Transverse colon (tissue), 4 donors: ENCODE data around the gene ASAH2. TPM values are rescaled to one million over a fixed set of nuclear protein-coding genes. Genes with fewer than 3 reads are reported as not detected.

Source experiments
- DNase-seq: peaks from one replicate; pipeline ENCODE4 v3.0.0-alpha.2; 2019
- H3K27ac ChIP-seq, 4 donors: fragments of 200-600 bp; sonication (generic); 2 replicates each; pipeline ENCODE4 v1.5.1; 2016 to 2018; ENCODE audit warnings: inconsistent platforms in 4 of 4
- H3K27me3 ChIP-seq: fragments of 200-600 bp; sonication (generic); 2 replicates; pipeline ENCODE4 v1.5.1; 2017; ENCODE audit warnings: inconsistent platforms
- H3K36me3 ChIP-seq, 4 donors: fragments of 200-600 bp; sonication (generic); 2 replicates each; pipeline ENCODE4 v1.5.1; 2017 to 2019; ENCODE audit warnings: inconsistent platforms in 4 of 4
- H3K4me1 ChIP-seq, 4 donors: fragments of 200-600 bp; sonication (generic); 2 replicates each; pipeline ENCODE4 v1.5.1; 2017 to 2020; ENCODE audit warnings: inconsistent platforms in 4 of 4
- H3K4me3 ChIP-seq, 4 donors: fragments of 200-600 bp; sonication (generic); 1 replicate in 1 of 4; 2 replicates in 3 of 4; pipeline versions ENCODE4 v1.5.1 to v1.6.1; 2017 to 2019; ENCODE audit warnings: inconsistent platforms in 4 of 4
- H3K9me3 ChIP-seq, 2 donors: fragments of 200-600 bp; sonication (generic); 2 replicates each; pipeline ENCODE4 v1.5.1; 2017 to 2019; ENCODE audit warnings: inconsistent platforms in 2 of 2
- CTCF ChIP-seq, 5 experiments: fragments of 200-600 bp in 3 of 5; fragments of 450-650 bp in 2 of 5; sonication (generic) in 3 of 5; IDR thresholded peaks; 1 replicate in 2 of 5; 2 replicates in 3 of 5; pipeline ENCODE4 v1.5.1; 2016 to 2017; ENCODE audit warnings: antibody characterized with exemption in 5 of 5, inconsistent platforms in 3 of 5, mild to moderate bottlenecking in 2 of 5, moderate library complexity in 1 of 5
- EP300 ChIP-seq: sonication (generic); formaldehyde crosslinking; IDR thresholded peaks from one replicate; pipeline ENCODE4 v1.6.1; 2017; ENCODE audit warnings: antibody characterized with exemption, low read depth
- POLR2A ChIP-seq: fragments of 450-650 bp; IDR thresholded peaks from one replicate; pipeline ENCODE4 v1.6.1; 2016; ENCODE audit warnings: antibody characterized with exemption, mild to moderate bottlenecking, moderate library complexity
- POLR2AphosphoS5 ChIP-seq, 3 donors: sonication (generic); formaldehyde crosslinking; IDR thresholded peaks; one replicate each; pipeline ENCODE4 v1.6.1; 2016; ENCODE audit warnings: antibody characterized with exemption in 3 of 3
- WGBS, 2 donors: methylation state at CpG; one replicate each; pipeline ENCODE4 v1.1.5; 2018; ENCODE audit warnings: low coverage in 1 of 2; 5-methylcytosine and 5-hydroxymethylcytosine counted together
- in situ Hi-C, 4 donors: fragments of 200-750 bp; cut with MboI; loops; one replicate each; pipeline versions ENCODE4 v1.15.0 to v1.15.1; 2017; ENCODE audit warnings: low sequenced_read_pairs in 3 of 4, low pct_ligation_motif_present in 1 of 4, low pct_unique_long_range_greater_than_20kb in 1 of 4
- intact Hi-C: fragments of 100-400 bp; cut with DNase I; formaldehyde crosslinking; loops from one replicate; pipeline ENCODE4 v1.15.1; 2023; ENCODE audit warnings: low total_unique reads
- total RNA-seq, 4 donors: library from RNA; depleted of rRNA; stranded (reverse); fragments of >200 nt; gene quantifications; one replicate each; pipeline ENCODE4 v1.1.0, GENCODE V29; 2016

Gene ASAH2
- total RNA-seq, 4 donors from 2014 or later, result 0.32 to 0.75 (median 0.40) TPM

- intact Hi-C loops (no loop called here), in situ Hi-C loops (no loop called here)
- Histone ChIP-seq H3K9me3 (no peaks in the 10 kb centered on the region), H3K4me3 (no peak overlapping the region), H3K27me3 (no peaks in the 10 kb centered on the region), H3K36me3 (no peaks in the 10 kb centered on the region), H3K4me1 (peaks cover 0 to 12% (median 6%) of the 10 kb centered on the region in 4 donors), H3K27ac (no peak overlapping the region)
- DNase-seq, result no peak
- WGBS, 2 donors, result 43 to 48% methylated on average over 1 to 2 of the region's 2 CpGs
- TF ChIP-seq POLR2AphosphoS5 (IDR thresholded peaks at IDR 0.05), result no peak
- no peak for TF ChIP-seq EP300
- TF ChIP-seq CTCF (IDR thresholded peaks at IDR 0.05), result no peak
- TF ChIP-seq POLR2A, result no peak
These were observed 9.5 kb upstream of the ASAH2 start for GRCh38 chr10:50260791-50261281.

GRCh38 chr10:50254479-50254878, 3.2 kb upstream of the ASAH2 start:
- TF ChIP-seq EP300, result no peak
- no peak for TF ChIP-seq CTCF (IDR thresholded peaks at IDR 0.05)
- no peak for TF ChIP-seq POLR2A
- no peak for TF ChIP-seq POLR2AphosphoS5 (IDR thresholded peaks at IDR 0.05)
- 45 to 74% methylated on average over 2 of the region's 2 CpGs for WGBS, 2 donors

GRCh38 chr10:50250096-50250854, 1.0 kb downstream of the ASAH2 start:
- intact Hi-C loops (no loop called here), in situ Hi-C loops (no loop called here)
- H3K9me3 ChIP-seq, result no peaks in the 10 kb centered on the region
- TF ChIP-seq EP300, result no peak
- TF ChIP-seq CTCF (IDR thresholded peaks at IDR 0.05), result no peak
- TF ChIP-seq POLR2A, result no peak
- no peak for TF ChIP-seq POLR2AphosphoS5 (IDR thresholded peaks at IDR 0.05)
- no peaks in the 10 kb centered on the region for H3K4me1 ChIP-seq
- H3K4me3 ChIP-seq, result no peak overlapping the region
- H3K36me3 ChIP-seq, result no peaks in the 10 kb centered on the region
- no peak overlapping the region for H3K27ac ChIP-seq
- WGBS, 2 donors, result 83 to 89% methylated on average over 2 of the region's 2 CpGs
- no peak for DNase-seq
- H3K27me3 ChIP-seq, result peaks cover 4% of the 10 kb centered on the region

More at GRCh38 chr10:50254479-50254878, 3.2 kb upstream of the ASAH2 start:
- DNase-seq, result no peak
- H3K4me3 ChIP-seq, result no peak overlapping the region
- in situ Hi-C loops, result no loop called here
- no peaks in the 10 kb centered on the region for H3K4me1 ChIP-seq
- peaks cover 8% of the 10 kb centered on the region for H3K27me3 ChIP-seq
- H3K36me3 ChIP-seq, result no peaks in the 10 kb centered on the region
- H3K27ac ChIP-seq, result no peak overlapping the region
- no peaks in the 10 kb centered on the region for H3K9me3 ChIP-seq
- intact Hi-C loops, result no loop called here

- no peaks in the 10 kb centered on the region for H3K27me3 ChIP-seq
- 71 to 90% methylated on average over 5 of the region's 5 CpGs for WGBS, 2 donors
- DNase-seq, result no peak
- H3K9me3 ChIP-seq, result no peaks in the 10 kb centered on the region
- H3K27ac ChIP-seq, result no peak overlapping the region
- no peaks in the 10 kb centered on the region for H3K36me3 ChIP-seq
- TF ChIP-seq CTCF (IDR thresholded peaks at IDR 0.05) (no peak), POLR2A (no peak), POLR2AphosphoS5 (IDR thresholded peaks at IDR 0.05) (no peak), EP300 (no peak)
- H3K4me3 ChIP-seq, result no peak overlapping the region
- H3K4me1 ChIP-seq, result no peaks in the 10 kb centered on the region
- intact Hi-C loops (no loop called here), in situ Hi-C loops (no loop called here)
These were observed 2.7 kb downstream of the ASAH2 start for GRCh38 chr10:50248598-50248997.
